Measurements from ENCODE around the gene RAD51B. TPM values are rescaled to one million over a fixed set of nuclear protein-coding genes. Genes with fewer than 3 reads are reported as not detected.

The RAD51B gene
- total RNA-seq, 2 donors from 2014 or later: 9.3 to 12.1 TPM

GRCh38 chr14:68548194-68549076, 728.9 kb downstream of the RAD51B start:
- peak; percentile 88 for DNase-seq (ENCODE audit: low spot score)
- ATAC-seq (ENCODE audit: insufficient number of reproducible peaks, low FRiP score, low read depth): peak; percentile 47
- peak overlapping the region; percentile 96 to 99 for H3K27ac ChIP-seq
- H3K36me3 ChIP-seq: no peaks in the 10 kb centered on the region
- peaks cover 64 to 93% of the 10 kb centered on the region in 2 donors for H3K4me1 ChIP-seq (ENCODE audit: control insufficient read depth in 1 of 2, low read depth in 2 of 2)
- no peak for TF ChIP-seq CTCF (IDR thresholded peaks at IDR 0.05)
- no peaks in the 10 kb centered on the region for H3K9me3 ChIP-seq
- H3K4me3 ChIP-seq: no peak overlapping the region
- no peaks in the 10 kb centered on the region for H3K27me3 ChIP-seq (replicated peaks; ENCODE audit: insufficient read depth)

- Histone ChIP-seq H3K4me3 (no peak overlapping the region), H3K27ac (peak overlapping the region; percentile 20 to 44), H3K36me3 (no peaks in the 10 kb centered on the region), H3K4me1 (ENCODE audit: control insufficient read depth in 1 of 2, low read depth in 2 of 2) (peaks cover 56 to 97% of the 10 kb centered on the region in 2 donors), H3K27me3 (replicated peaks; ENCODE audit: insufficient read depth) (no peaks in the 10 kb centered on the region), H3K9me3 (no peaks in the 10 kb centered on the region)
- DNase-seq (ENCODE audit: low spot score) (no peak), ATAC-seq (ENCODE audit: insufficient number of reproducible peaks, low FRiP score, low read depth) (no peak)
- TF ChIP-seq CTCF (IDR thresholded peaks at IDR 0.05): no peak
Measured at GRCh38 chr14:68550338-68550715, 730.7 kb downstream of the RAD51B start.

- no peak for ATAC-seq (ENCODE audit: insufficient number of reproducible peaks, low FRiP score, low read depth)
- no peak for TF ChIP-seq CTCF (IDR thresholded peaks at IDR 0.05)
- H3K9me3 ChIP-seq: no peaks in the 10 kb centered on the region
- no peaks in the 10 kb centered on the region for H3K36me3 ChIP-seq
- DNase-seq (ENCODE audit: low spot score): no peak
- H3K4me3 ChIP-seq: no peak overlapping the region
- H3K27ac ChIP-seq: peak overlapping the region in 1 of 2 donors; percentile 20
- H3K4me1 ChIP-seq (ENCODE audit: control insufficient read depth in 1 of 2, low read depth in 2 of 2): peaks cover 53 to 97% of the 10 kb centered on the region in 2 donors
- no peaks in the 10 kb centered on the region for H3K27me3 ChIP-seq (replicated peaks; ENCODE audit: insufficient read depth)
Measured at GRCh38 chr14:68551045-68551683, 731.6 kb downstream of the RAD51B start.

- H3K27ac ChIP-seq: peak overlapping the region in 1 of 2 donors; percentile 50
- no peaks in the 10 kb centered on the region for H3K9me3 ChIP-seq
- ATAC-seq (ENCODE audit: insufficient number of reproducible peaks, low FRiP score, low read depth) (no peak), DNase-seq (ENCODE audit: low spot score) (no peak)
- H3K4me1 ChIP-seq (ENCODE audit: control insufficient read depth in 1 of 2, low read depth in 2 of 2): peaks cover 46 to 89% of the 10 kb centered on the region in 2 donors
- H3K36me3 ChIP-seq: no peaks in the 10 kb centered on the region
- no peak for TF ChIP-seq CTCF (IDR thresholded peaks at IDR 0.05)
- no peak overlapping the region for H3K4me3 ChIP-seq
- no peaks in the 10 kb centered on the region for H3K27me3 ChIP-seq (replicated peaks; ENCODE audit: insufficient read depth)
Measured at GRCh38 chr14:68552075-68552474, 732.5 kb downstream of the RAD51B start.

- H3K4me3 ChIP-seq: no peak overlapping the region
- ATAC-seq (ENCODE audit: insufficient number of reproducible peaks, low FRiP score, low read depth) (no peak), DNase-seq (ENCODE audit: low spot score) (no peak)
- no peak for TF ChIP-seq CTCF (IDR thresholded peaks at IDR 0.05)
- H3K27ac ChIP-seq: peak overlapping the region; percentile 50 to 56
- no peaks in the 10 kb centered on the region for H3K27me3 ChIP-seq (replicated peaks; ENCODE audit: insufficient read depth)
- no peaks in the 10 kb centered on the region for H3K9me3 ChIP-seq
- peaks cover 42 to 84% of the 10 kb centered on the region in 2 donors for H3K4me1 ChIP-seq (ENCODE audit: control insufficient read depth in 1 of 2, low read depth in 2 of 2)
- no peaks in the 10 kb centered on the region for H3K36me3 ChIP-seq
Measured at GRCh38 chr14:68552602-68553001, 733.0 kb downstream of the RAD51B start.

Measured in thoracic aorta (tissue), 2 donors.